NCI-H1417 (cell line): ENCODE data around the gene POLK.
"Not testable (repeated sequence)": the region's sequence is repeated elsewhere in the genome, so short reads cannot be mapped to it uniquely, and the experiment has no call there.

Experiments
- DNase-seq, 3 experiments: peaks; one replicate each; lab custom pipeline; 2025; lab: John Stamatoyannopoulos, UW

Gene POLK

GRCh38 chr5:75511435-75512382, at the start of gene POLK, which contains the start of gene CERT1:
Gene POLK (plus strand): TSS chr5:75511891.
Gene CERT1 (minus strand): TSS chr5:75511629. CDS start chr5:75511207, 422 bp downstream.
- DNase-seq: peak; percentile 92 to 96 (median 95)

- DNase-seq: no peak
Observed at GRCh38 chr5:75463726-75464125, 48.0 kb upstream of the POLK start.

DNA sequence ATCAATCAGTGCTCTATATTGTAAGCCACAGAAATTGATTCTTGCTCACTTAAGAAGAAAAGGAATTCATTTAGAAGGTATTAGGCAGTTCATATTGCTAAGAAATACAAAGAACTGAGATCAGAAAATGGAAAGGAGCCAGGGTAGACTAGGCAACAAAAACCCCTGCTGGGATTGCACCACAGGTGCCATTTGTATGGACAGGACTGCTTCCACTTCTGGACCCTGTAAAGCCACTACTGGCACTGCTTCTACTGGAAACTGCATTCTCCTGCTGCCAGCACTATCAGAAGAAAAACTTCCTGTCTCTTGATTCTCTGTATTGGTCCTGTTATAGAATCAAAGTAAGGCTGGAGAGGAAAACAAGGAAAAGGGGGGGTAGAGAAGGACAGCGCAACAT, 46.2 kb upstream of the POLK start:
- DNase-seq: peak in 1 of 3 experiments; percentile 6

DNA sequence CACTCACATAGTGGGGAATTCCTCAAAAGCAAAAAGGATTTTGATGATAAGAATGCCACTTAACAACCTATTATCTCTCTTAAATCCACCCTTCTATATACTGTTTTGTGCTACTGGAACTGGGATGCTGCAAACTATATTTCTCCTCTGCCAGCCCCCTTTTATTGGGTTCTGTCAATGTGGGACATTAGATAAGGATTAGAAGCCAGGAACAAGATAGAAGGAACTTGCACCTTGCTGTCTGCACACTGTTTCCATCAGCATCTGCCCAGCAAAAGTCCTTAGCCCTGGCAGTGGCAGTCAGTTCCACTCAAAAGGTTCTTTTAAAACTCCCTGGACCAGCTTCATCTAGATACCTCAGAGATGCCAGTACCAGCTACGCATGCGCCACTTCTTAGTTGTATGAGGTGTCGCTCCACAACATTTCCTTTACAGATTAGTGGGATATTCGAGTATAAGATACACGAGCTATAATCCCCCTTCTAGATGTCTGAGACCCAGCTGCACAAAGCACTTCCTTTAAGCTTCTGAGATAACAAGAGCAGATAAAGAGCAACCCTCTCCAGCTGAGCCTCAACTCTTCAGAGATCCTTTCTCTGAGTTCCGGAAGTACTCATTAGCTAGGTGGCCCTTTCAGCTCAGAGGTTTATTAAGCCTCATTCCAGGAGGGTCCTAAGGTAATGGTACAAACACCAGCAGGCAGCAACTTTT, 45.5 kb upstream of the POLK start:
- DNase-seq: no peak

- DNase-seq: no peak
Observed at GRCh38 chr5:75468593-75468992, 43.1 kb upstream of the POLK start.

GRCh38 chr5:75469017-75469416, 42.7 kb upstream of the POLK start:
- no peak for DNase-seq

DNA sequence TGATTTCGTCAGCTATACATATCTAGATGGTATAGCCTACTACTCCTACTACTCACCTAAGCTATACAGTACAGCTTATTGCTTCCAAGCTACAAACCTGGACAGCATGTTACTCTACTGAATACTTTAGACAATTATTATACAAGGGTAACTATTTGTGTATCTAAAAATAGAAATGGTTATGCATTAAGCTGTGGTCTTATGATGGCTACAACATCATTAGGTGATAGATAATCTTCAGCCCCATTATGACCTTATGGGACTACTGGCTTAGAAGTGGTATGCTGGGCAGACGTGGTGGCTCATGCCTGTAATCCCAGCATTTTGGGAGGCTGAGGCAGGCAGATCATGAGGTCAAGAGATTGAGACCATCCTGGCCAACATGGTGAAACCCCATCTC, 40.5 kb upstream of the POLK start:
- no peak for DNase-seq

DNA sequence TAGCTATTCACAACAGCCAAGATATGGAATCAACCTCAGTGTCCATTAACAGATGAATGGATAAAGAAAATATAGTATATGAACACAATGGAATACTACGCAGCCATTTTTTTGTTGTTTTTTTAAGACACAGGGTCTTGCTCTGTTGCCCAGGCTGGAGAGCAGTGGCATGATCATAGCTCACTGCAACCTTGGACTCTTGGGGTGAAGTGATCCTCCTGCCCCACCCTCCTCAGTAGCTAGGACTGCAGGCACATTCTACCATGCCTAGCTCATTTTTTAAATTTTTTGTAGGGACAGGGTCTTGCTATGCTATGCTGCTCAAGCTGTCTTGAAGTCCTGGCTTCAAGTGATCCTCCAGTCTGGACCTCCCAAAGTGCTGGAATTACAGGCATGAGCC, 38.7 kb upstream of the POLK start:
- DNase-seq: no peak

GRCh38 chr5:75473463-75473862, 38.2 kb upstream of the POLK start:
- DNase-seq: no peak

DNA sequence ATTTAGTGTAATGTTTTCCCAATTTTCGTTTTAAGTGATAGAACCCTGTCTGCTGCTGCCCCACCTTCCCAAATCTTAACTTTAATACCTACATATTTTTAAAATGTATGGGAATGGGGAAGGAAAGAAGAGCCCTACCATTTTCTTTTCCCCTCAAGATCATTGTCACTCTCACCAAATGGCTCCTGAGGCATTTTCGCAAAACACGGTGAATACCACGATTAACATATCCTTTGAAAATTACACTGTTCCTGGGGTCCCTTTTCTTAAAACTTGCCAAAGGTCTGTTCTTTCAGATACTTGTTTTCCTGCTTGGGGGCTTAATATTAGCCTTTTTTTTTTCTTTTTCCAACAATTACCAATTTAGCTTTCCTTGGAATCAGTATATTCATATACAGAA, 36.3 kb upstream of the POLK start:
- DNase-seq: no peak

- no peak for DNase-seq
Observed at GRCh38 chr5:75481024-75481423, 30.7 kb upstream of the POLK start.

GRCh38 chr5:75482482-75482881, 29.2 kb upstream of the POLK start:
- no peak for DNase-seq

- no peak for DNase-seq
Observed at GRCh38 chr5:75484605-75485004, 27.1 kb upstream of the POLK start.

GRCh38 chr5:75489847-75490246, 21.8 kb upstream of the POLK start:
- not testable (repeated sequence) for DNase-seq

- DNase-seq: no peak
Observed at GRCh38 chr5:75491621-75492020, 20.1 kb upstream of the POLK start.

DNA sequence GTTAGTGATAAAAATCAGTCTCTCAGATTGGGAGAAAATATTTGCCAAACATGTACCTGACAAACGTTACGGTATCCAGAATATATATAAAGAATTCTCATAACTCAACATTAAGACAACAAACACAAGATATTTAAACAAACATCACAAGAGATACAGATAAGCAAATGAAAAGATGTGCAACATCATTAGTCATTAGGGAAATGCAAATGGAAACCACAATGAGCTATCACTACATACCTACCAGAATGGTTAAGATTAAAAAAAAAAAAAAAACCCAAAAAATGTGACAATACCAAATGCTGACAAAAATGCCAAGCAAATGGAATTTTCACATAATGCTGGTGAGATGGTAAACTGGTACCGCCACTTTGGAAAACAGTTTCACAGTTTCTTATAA, 15.7 kb upstream of the POLK start:
- no peak for DNase-seq

- no peak for DNase-seq
Observed at GRCh38 chr5:75498208-75498777, 13.4 kb upstream of the POLK start.

- DNase-seq: not testable (repeated sequence)
Observed at GRCh38 chr5:75498875-75499274, 12.8 kb upstream of the POLK start.

DNA sequence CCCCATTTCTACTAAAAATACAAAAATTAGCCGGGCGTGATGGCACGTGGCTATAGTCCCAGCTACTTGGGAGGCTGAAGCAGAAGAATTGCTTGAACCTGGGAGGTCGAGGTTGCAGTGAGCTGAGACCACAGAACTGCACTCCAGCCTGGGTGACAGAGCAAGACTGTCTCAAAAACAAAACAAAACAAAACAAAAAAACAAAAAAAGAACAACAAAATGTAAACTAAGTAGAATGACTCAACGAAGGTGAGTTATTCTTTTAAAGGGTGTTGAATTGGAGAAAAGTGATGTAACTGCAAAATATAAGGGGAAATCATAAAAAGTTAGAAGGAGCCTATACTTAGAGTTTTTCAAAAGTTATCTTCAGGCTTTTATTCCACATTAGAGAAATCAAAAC, 6.6 kb upstream of the POLK start:
- DNase-seq: not testable (repeated sequence)

DNA sequence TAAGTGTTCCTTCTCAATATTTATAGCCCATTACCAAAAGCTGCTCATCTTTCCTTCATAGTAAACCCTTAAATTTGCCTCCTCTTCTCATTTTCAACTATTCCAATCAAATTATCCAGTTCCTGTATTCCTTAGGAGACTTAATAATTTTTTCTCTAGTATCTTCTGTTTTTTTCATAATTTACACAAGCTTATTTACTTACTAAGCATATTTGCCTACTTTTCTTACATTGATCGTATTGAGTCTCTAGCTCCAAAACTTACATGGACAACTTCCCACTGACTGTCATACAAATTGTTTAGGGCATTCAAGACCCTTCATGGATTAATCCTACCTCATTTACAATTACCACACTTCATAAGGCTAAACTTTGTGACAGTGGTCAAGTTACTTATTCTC, 3.9 kb upstream of the POLK start:
- no peak for DNase-seq

DNA sequence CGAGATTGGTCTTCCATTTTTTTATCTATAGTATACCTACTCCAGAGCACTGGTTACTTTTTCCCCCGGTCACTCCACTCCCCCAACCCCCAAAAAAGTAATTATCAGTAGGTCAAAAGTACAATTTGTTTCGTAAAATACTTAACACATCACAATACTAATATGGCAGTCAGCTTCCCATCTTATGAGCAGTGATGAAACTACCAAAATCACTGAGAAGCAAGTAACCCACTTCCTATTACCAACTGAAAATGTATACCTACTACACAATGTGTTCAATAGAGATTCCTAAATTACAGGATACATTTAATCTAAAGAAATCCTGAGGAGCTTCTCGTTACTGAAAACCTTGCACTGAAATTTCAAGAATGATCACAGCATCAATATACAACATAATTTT, 2.1 kb upstream of the POLK start:
- no peak for DNase-seq

DNA sequence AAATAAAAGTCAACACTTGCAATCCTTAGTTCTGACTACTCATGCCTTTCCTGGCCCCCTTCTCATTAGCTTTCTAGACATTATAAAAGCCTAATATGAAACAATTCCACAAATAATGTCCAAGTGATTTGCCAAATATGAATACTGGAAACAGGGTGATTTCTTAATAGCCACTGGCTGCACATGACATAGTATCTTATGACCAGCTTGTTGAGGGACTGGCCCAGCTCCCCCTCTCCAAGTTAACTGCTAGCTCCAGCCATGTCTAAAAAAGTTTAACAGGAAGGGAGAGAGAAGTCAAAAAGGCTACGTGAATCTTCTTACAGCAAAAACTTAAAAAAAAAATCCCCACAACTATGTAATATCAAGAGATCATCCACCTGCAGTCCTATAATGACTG, 1.7 kb upstream of the POLK start:
- DNase-seq: peak in 1 of 3 experiments; percentile 5

GRCh38 chr5:75510417-75510835, 1.3 kb upstream of the POLK start:
- DNase-seq: peak in 1 of 3 experiments; percentile 63
